ENCODE results near the gene POMC.

- no peak for TF ChIP-seq NFIC (IDR thresholded peaks at IDR 0.05)
- TF ChIP-seq RAD21 (IDR thresholded peaks at IDR 0.05; ENCODE audit: low read depth), result no peak
- TF ChIP-seq USF1 (IDR thresholded peaks at IDR 0.05), result no peak
- no peak for TF ChIP-seq EP300 (IDR thresholded peaks at IDR 0.05; ENCODE audit: borderline replicate concordance)
- no peak for TF ChIP-seq MAX (IDR thresholded peaks at IDR 0.05)
- no peak for TF ChIP-seq YY1 (IDR thresholded peaks at IDR 0.05; ENCODE audit: low read depth)
- no peak for TF ChIP-seq EGR1 (IDR thresholded peaks at IDR 0.05)
- no peak for TF ChIP-seq REST (IDR thresholded peaks at IDR 0.05; ENCODE audit: low read depth)
These were observed 8.0 kb downstream of the POMC start for GRCh38 chr2:25160376-25160775.

Measured in Ishikawa (cell line).